Activated CD4-positive, alpha-beta T cell treated with anti-CD3 and anti-CD28 coated beads, Interleukin-10, Interleukin-2, amounts not matched to agents 100 ng/mL and 50 ng/mL, durations not matched to agents 16 hours and 8 hours (primary cell): ENCODE data around the gene SECISBP2.
"Not testable (repeated sequence)": the region's sequence is repeated elsewhere in the genome, so short reads cannot be mapped to it uniquely, and the experiment has no call there.

Source experiments
- DNase-seq: peaks from one replicate; pipeline ENCODE4 v3.0.0-alpha.2; 2020

SECISBP2 gene

DNA sequence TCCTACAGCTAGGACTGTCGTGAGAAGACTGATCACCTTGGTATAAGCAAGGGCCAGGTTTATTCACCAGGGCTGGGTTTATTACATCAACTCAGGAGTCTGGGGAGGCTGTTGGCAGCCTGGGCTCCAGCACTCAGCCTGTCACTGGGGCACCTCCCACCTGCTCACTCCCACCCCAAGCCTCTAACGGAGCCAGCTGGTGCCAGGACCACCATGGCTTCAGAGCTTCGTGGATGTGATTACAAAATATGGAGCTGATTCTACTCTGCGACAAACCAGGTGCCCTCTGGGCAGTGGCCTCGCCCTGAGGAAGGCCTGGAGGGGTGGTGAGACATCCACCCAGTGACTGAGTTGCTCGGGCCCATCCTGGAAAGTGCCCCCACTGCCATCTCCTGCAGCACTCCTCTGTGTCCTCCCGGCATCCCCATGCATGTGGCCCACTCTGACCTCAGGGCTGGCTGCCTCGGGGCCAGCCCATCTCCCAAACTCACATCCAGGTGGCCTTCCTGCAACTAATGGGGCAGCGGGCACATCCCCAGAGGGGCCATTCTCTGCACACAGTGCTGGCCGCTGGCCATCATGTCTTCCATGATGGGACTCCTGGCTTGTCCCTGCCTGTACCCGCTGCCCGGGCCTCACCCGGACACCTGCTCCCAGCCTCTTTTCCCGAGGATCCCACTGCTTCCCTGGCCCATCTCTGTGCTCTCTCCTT lies 49.6 kb downstream of the SECISBP2 start:
- no peak for DNase-seq

DNA sequence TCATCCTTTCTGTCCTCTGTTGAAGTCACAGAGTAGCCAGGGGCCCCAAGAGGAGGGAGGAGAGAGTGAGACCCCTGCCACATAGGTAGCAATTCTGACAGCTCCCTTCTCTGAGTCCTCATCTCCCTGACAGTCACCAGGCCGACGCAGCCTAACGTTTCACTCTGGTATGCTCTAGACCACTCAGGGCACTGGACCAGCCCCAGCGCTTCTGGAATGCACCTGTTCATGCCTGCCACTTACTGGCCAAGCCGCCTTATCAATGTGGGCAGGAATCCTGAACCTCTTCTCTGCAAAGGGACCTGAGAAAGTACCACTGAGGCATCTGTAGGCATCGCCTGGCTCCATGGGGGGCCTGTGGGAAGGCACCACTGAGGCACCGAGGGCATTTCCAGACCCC lies 50.2 kb downstream of the SECISBP2 start:
- DNase-seq, result no peak

DNA sequence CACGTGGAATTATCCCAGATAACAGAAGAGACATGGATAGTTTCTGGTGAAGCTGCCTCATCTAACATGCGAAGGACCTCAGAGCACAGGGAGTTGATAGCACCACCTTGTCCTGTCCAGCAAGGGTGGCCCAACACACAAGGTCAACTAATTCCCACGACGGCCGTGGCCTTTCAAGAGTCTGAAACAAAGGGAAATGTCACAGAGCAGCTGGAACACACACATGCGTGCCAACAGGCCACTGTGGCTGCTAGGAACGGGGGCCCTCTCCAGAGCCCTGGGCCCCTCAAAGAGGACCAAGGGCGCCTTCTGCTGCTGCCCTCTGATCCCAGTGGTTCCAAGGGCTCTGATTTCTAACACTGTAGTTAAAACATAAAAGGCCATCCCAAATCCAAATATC lies 50.7 kb downstream of the SECISBP2 start:
- DNase-seq, result no peak

DNA sequence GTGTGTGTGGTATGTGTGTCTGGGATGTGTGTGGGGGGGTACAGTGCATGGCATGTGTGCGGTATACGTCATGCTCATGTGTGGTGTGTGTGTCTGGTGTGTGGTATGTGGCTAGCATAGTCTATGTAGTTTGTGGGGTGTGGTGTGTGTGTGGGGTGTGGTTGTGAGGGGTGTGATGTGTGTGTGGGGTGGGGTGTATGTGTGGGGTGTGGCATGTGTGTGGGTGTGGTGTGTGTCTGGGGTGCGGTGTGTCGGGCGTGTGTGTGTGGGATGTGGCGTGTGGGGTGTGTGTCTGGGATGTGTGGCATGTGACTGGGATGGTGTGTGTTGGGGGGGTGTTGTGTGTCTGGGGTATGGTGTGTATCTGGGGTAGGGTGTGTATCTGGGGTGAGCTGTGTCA lies 52.3 kb downstream of the SECISBP2 start:
- DNase-seq, result no peak

DNA sequence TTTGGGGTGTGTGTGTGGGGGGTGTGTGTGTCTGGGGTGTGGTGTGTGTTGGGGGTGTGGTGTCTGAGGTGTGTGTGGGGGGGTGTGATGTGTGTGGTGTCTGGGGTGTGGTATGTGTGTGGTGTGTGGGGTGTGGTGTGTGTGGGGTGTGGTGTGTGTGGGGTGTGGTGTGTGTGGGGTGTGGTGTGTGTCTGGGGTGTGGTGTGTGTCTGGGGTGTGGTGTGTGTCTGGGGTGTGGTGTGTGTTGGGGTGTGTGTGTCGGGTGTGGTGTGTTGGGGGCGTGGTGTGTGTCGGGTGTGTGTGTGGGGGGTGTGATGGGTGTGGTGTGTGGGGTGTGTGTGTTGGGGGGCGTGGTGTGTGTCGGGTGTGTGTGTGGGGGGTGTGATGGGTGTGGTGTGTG lies 53.5 kb downstream of the SECISBP2 start:
- DNase-seq, result not testable (repeated sequence)

DNA sequence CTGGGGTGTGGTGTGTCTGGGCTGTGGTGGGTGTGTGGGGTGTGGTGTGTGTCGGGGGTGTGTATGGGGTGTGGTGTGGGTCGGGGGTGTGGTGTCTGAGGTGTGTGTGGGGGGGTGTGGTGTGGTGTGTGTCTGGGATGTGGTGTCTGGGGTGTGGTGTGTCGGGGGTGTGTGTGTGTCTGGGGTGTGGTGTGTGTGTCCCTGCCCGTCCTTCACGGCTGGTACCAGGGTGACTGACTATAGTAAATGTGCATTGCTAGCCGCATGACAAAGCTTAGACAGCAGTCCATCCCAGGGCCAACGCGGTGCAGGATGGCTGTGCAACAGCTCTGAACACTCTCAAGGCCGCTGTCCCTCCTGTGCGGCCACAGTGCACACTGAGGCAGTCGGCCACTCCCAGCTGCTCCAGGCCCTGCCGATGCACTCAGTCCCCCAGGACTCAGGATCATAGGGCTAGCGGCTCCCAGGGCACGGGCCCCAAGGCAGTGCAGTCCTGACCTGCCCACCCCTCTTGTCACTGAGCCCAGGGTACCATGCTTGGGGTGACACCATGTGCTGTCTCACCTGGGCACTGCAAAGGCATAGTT lies 54.0 kb downstream of the SECISBP2 start:
- DNase-seq, result peak; percentile 42

DNA sequence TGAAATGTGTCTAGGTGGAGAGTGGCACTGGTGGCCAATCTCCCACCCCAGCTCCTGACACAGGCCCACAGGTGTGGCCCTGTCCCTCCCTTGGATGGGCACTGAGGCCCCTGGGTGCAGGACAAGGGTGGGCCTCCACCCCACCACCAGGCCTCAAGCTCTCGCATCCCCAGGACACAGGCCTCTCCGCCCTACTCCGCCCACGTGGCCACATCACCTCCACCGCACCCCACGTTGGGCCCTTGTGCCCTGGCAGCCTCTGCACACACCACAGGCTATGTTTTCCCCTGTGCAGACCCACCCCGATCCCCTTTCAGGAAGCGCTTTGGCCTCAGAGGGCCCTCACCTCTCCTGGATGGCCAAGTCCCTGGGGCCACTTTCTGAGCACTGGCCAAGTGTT lies 54.7 kb downstream of the SECISBP2 start:
- no peak for DNase-seq

DNA sequence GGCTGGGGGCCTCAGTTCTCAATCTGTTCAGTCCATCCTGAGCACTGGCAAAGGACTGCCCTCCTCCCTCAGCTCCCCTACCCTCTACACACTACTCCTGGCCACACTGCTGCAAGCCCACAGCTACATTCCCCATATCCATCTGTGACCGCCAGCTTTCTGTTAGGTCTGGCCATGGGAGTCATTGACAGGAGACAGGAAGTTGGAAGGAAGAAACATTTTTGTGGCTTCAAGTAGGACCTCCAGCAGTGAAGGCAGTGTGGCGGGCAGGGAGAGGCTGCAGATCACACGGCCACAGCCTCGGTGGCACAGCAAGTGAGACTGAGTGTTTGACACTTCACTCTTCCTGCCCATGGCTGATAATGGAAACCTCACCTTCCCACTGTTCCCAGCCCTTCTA lies 55.9 kb downstream of the SECISBP2 start:
- no peak for DNase-seq

DNA sequence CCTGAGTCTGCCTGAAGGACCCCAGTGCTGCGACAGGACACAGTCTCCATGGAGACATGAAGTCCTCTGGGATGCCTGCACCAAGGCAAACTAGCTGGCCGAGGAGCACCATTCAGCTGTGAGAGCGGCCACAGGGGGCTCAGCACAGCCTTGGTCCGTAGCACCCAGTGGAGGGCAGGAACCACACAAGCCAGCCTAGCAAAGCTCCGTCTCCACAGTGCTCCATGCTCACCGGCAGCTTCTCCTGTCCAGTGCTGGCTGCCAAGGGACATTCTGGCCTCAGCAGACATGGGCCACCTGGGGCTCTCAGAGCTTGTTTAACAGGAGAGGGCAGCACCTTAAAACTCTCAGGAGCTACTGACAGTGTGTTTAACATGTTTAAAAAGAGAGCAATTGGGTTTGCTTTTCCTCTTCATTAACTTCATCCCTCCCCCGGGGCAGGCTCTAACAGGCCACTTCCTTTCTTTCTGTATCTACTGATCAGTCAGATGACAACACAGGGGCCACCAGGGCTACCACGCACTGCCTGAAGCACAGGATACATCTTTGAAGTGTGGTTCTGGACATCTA lies 57.0 kb downstream of the SECISBP2 start:
- DNase-seq, result peak; percentile 42

DNA sequence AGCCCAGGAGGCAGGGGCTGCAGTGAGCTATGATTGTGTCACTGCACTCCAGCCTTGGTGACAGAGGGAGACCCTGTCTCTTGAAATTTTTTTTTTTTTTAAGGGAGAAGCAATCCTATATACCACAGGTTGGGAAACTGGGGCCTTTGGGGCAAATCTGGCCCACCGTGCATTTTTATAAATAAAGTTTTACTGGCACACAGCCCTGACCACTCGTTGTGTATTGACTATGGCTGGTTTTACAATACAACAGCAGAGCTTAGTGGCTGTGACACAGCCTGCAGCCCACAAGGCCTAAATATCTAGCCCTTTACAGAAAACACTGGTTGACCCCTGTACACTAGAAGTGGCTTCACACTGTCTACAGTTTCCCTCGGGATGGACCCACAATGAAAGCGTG lies 58.0 kb downstream of the SECISBP2 start:
- DNase-seq, result no peak

DNA sequence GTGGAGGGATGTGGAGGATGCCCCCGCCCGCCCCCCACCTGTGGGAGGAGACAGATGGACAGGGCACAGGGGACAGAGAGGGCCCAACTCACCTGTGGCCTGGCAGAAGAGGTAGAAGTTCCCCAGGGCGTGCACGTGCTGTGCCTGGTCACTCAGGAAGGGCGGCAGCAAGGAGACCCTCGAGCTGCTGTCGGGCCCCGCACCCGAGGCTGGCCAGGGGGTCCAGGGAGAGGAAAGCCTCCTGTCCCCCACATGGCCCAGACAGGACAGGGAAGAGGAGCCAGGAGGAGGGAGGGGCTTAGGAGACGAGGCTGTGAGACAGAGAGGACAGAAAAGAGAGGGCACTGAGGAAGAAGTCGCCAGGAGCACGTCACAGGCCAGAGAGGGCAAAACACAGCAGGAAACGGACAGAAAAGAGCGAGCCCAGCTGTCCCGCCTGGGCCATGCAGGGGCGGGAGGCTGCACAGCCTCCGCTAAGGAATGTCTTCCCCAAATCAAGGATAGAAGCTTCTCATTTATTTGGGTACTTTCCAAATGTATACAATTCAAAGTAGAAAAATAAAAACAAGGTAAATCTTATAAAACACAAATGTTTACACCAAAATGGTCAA lies 58.5 kb downstream of the SECISBP2 start:
- DNase-seq, result no peak

DNA sequence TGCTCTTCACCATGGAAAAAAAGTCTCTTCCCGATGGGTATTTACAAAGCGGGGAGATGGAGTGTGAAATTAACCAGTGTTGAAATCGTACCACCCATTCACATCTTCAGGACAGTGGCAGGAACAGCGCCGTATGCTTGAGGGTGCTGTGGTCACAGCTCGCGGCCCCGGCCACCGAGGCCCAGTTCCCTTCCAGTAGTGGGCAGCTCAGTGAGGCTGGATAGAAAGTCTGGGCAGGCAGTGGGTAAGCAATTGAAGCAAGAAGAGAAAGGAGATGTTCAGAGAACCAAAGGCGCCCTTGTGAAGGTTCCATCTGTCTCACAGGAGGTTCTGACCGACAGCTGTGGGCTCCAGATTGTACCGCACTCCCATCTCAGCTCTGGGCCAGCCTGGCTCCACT lies 59.1 kb downstream of the SECISBP2 start:
- DNase-seq, result no peak

DNA sequence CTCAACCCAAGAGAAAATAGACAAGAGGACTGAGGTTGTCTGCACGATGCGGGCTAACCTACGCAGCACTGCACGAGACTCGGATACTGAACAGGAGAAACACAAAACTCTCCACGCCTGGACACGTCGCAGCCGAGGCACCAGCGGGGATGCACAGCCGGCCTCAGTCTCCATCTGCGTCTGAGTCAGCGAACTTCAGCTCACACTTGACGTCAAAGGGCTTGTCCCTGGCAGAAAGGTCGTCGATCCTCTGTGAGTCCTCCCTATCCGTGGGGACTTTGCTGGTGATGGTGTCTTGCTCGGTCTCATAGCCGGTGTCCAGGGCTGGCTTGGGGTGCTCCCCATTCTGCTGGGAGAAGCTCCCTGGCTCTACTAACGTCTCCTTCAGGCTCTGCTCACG lies 60.2 kb downstream of the SECISBP2 start:
- DNase-seq, result no peak

DNA sequence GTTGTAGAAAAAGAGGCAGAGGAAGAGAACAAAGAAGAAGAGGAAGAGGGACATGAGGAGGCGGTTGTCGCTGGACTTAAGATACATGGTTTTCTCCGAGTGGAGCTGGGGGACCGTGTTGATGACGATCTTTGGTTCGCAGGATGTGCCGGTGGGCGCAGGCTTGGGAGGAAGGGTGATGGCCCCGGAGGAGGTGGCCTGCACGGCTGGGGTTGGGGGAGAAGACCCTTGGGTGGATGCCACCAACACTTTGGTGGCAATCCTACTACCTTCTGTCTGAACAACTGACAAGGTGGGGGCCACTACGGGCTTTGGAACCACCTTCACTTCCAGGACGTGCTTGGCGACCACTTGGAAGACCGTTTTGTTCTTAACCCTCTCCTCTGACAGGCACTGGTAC lies 60.7 kb downstream of the SECISBP2 start:
- DNase-seq, result no peak

DNA sequence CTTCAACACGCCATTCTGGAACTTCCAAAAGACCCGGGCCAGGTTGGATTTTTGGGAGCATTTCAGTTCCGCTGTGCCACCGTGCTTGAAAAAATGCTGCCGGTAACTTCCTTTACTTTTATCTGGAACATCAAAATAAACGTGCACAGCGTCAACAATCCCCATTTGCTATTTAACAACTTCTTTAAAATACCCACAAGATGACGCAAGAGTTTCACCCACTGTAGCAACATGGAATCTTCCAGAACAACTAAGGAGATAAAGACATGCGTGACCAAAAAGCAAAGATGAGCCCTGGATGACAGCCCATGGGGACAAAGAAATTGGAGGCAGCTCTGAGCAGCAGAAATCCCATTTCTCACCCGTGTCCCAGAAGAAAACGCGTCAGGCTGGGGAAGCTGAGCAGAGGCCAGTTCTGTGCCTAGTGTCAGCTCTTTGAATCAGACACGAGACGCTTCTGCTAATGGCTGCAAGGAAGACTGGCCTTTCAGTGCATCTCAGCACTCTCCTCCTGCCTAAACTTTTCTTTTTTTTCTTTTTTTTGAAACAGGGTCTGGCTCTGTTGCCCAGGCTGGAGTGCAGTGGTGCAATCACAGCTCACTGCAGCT lies 61.3 kb downstream of the SECISBP2 start:
- DNase-seq, result no peak

DNA sequence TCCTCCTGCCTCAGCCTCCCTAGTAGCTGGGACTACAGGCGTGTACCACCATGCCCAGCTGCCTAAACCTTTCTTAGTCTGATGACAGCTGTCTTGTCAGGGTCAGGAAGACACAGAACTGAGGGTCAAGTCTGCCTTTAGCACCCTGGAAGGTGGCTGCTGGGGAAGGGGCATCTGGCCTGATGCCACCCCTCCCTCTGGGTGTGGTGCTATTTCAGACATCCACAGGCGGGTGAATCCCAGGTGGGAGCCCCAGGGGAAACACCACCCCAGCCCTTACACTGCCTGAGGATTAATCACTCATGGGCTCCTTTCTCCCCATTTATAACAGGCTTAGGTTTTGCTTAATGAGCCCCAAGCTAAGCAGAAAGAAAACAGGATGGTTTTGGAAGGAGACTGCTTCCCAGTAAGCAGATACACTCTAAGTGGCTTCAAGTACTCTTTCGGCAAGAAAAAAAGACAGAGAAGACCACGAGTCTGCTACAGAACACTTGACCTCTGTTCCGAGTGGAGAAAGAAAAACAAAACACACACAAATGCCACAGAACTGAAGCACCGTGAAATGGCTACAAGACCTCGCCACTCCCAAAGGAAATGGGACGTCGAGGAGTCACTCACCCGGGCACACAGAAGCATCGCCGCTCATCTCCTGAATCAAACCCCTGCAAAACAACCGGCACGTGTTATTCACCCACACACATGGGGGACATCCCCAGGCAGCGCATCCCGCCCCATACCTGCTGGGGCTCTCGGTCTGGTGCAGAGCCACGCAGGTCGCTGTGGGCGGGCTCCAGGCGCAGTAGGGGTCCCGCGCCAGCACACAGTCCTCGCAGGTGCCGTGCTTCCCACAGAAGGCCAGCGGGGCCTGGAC lies 62.4 kb downstream of the SECISBP2 start:
- no peak for DNase-seq

DNA sequence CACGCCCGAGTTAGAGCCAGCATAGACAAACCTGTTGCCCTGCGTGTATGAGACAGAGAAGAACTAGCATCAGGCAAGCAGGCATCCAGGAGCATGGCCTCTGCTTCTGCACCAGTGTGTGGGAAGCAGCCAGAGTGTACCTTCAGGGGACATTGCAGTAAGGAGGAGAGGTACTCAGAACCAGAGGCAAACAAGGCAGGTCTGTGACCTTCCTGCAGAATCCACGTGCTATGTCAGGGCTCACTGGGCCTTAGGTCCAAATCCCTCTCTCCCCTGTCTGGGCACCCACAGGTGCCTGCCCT lies 63.0 kb downstream of the SECISBP2 start:
- no peak for DNase-seq

DNA sequence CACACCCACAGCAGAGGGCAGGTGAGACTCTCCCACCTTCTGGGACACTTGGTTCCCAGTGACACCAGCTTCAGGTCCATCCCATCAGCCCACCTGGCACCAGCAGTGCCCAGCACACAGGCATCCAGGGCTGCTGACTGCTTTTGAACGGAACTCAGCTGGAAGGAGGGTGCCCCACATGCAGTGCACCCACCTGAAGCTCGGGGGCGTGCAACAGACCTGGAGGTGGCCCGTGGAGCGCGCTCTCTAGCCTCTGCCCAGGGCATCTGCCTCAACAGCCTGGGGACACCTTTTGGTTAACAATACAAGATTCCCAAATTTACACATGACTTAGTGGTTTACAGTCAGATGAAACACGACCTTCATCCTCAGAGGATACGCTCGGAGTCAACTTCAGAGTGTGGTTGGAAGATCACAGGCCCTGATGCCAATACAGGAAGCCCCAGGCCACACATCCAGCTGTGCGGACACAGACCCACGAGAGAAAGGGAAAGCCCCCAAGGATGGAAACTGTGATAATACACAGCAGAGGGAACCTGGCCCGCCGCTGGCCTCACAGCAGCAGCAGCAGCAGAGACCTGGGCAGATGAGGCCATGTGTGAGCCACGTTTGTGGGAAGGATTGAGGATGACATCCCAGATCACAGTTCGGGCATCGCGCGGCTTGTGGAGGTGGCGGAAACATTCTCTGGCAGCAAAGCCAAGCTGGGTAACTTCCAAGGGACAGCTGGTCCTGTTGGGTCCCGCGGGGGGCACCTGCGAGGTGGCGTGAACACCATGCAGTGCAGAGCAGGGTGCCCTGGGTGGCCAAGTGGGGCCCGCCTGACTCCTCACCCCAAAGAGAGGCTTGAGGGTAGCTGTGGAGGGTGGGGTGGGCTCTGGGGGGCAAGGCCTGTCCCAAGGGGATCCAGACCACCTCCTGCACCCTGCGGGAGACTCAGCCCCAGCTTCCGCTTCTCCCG lies 64.0 kb downstream of the SECISBP2 start:
- peak; percentile 36 for DNase-seq

DNA sequence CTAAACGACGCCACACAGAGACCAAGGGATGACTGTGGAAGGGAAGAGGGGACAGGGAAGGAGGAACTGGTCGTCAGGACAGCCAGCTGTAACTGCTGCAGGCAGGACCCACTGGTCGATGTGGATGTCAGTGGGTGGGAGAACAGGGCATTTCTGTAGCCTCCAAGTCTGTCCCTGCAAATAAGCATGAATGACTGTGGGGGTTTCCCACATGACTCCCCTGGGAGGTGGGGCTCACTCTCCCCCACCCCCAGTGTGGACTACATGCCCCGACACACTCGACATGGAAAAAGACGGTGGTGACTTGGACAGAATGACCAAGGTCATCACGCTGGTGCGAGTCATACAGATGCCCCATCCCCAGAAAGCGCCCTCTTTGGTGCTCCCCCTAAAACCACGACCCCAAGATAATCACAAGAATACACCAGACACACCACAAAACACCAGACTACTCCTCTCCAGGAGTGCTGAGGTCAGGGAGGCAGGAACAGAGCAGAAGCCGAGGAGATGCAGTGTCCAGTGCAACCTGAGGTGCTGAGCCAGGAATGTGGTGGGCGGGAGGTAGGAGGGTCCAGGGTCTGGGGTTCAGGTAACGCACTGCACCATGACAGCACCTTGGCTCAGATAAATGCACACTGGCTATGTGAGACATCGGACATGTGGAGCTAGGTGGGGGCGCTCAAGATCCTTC lies 64.9 kb downstream of the SECISBP2 start:
- DNase-seq, result no peak

DNA sequence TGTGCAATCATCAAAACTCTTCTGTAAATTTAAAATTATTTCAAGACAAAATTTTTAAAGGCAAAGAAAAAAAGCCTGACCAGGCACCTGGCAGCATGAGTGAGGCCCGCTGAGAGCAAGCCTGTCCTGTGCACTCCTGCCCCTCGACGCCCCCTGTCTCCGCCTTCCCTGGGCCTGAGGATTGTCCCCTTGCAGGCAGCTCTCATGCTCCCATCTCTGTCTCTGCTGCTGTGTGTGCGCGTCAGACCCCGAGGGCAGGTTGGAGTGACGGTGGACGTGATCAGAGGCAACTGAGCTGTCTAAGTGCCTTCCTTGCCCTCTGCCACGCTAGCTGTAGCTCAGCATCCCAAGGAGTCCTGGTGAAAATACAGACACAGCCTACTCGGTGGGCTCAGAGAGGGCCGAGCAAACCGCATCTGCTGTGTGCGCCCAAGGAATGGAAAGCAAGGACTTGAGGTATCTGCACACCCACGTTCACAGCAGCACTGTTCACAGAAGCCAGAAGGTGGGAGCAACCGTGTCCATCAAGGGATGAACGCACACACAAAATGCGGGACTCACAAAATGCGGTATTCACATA lies 65.5 kb downstream of the SECISBP2 start:
- DNase-seq, result no peak

DNA sequence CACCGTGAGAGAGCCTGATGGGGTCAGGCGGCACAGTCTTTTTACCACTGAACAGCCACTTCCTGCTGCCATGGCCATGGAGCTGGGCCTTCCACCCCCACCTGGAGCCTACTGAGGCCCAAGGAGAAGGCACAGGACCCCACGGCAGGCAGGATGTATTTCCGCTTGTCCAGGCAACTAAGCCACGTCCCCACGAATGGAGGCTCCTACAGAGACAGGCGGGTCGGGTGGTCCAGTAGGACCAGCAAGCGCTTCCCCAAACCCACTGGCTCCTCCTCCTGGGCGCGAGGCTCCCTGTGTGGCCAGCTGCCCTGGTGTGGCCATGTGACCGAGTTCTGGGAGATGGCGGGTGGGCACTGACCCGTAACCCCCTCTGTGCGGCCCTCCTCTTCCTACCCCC lies 66.5 kb downstream of the SECISBP2 start:
- no peak for DNase-seq
